Hepatocyte (in vitro differentiated cells): Measurements from ENCODE around the gene MX2. TPM values are rescaled to one million over a fixed set of nuclear protein-coding genes. Genes with fewer than 3 reads are reported as not detected.
A peak's percentile ranks its signal among the peaks of the same experiment; 100 is the strongest.

Source experiments
- DNase-seq: peaks from one replicate; pipeline ENCODE4 v3.0.0-alpha.2; 2016; ENCODE audit warnings: low spot score
- H2AFZ ChIP-seq: fragments of 200-600 bp; sonication (generic); 2 replicates; pipeline ENCODE4 v1.6.0; 2016; ENCODE audit warnings: antibody characterized with exemption, mild to moderate bottlenecking
- H3K27ac ChIP-seq: fragments of 200-600 bp; sonication (generic); 2 replicates; pipeline ENCODE4 v1.5.1; 2016; ENCODE audit warnings: mild to moderate bottlenecking
- H3K27me3 ChIP-seq: fragments of 200-600 bp; sonication (generic); 2 replicates; pipeline ENCODE4 v1.6.1; 2016
- H3K36me3 ChIP-seq: fragments of 200-600 bp; sonication (generic); replicated peaks from 2 replicates; pipeline ENCODE4 v1.5.1; 2016; ENCODE audit warnings: low read depth; ENCODE audit not compliant: insufficient read depth
- H3K4me1 ChIP-seq: fragments of 200-600 bp; sonication (generic); 2 replicates; pipeline ENCODE4 v1.5.1; 2016; ENCODE audit warnings: mild to moderate bottlenecking, moderate library complexity; ENCODE audit not compliant: insufficient read depth
- H3K4me2 ChIP-seq: fragments of 200-600 bp; sonication (generic); 2 replicates; pipeline ENCODE4 v1.6.0; 2016
- H3K4me3 ChIP-seq: fragments of 200-600 bp; sonication (generic); 2 replicates; pipeline ENCODE4 v1.5.1; 2016; ENCODE audit warnings: mild to moderate bottlenecking
- H3K79me2 ChIP-seq: fragments of 200-600 bp; sonication (generic); 2 replicates; pipeline ENCODE4 v1.6.0; 2017; ENCODE audit warnings: mild to moderate bottlenecking
- H3K9me2 ChIP-seq: fragments of 200-600 bp; sonication (generic); replicated peaks from 2 replicates; pipeline ENCODE4 v1.6.0; 2017; ENCODE audit warnings: mild to moderate bottlenecking; ENCODE audit not compliant: insufficient read depth
- H3K9me3 ChIP-seq: fragments of 200-600 bp; sonication (generic); 2 replicates; pipeline ENCODE4 v1.5.1; 2016; ENCODE audit warnings: low read depth, mild to moderate bottlenecking
- H4K20me1 ChIP-seq: fragments of 200-600 bp; sonication (generic); 2 replicates; pipeline ENCODE4 v1.6.0; 2016; ENCODE audit warnings: mild to moderate bottlenecking; ENCODE audit not compliant: insufficient read depth, poor library complexity, severe bottlenecking
- EZH2 ChIP-seq: fragments of 200-600 bp; sonication (generic); IDR thresholded peaks from 2 replicates; pipeline ENCODE4 v1.6.1; 2016; ENCODE audit warnings: antibody characterized with exemption, mild to moderate bottlenecking, borderline replicate concordance
- EZH2phosphoT487 ChIP-seq: fragments of 200-600 bp; sonication (generic); IDR thresholded peaks from one replicate; pipeline ENCODE4 v1.6.1; 2018; ENCODE audit warnings: antibody characterized with exemption, mild to moderate bottlenecking, low read depth, moderate library complexity; ENCODE audit not compliant: unreplicated experiment, severe bottlenecking
- WGBS: methylation state at CpG from one replicate; pipeline ENCODE4 v1.1.6; 2016; ENCODE audit warnings: low lambda C conversion rate; ENCODE audit errors: missing lambda C conversion rate; 5-methylcytosine and 5-hydroxymethylcytosine counted together
- polyA plus RNA-seq: library from polyadenylated mRNA; unstranded; fragments of >200 nt; fragmentation: Nextera tagmentation; extraction: Ambion mirVana; gene quantifications from 2 replicates; pipeline ENCODE4 v1.2.1, GENCODE V29; 2016
- total RNA-seq: library from RNA; depleted of rRNA; stranded (reverse); fragments of >200 nt; gene quantifications from 2 replicates; pipeline ENCODE4 v1.2.3, GENCODE V29; 2014
- TF ChIP-seq, protein P1 (sequence below): fragments of 200-600 bp; sonication (generic); IDR thresholded peaks from 2 replicates; pipeline ENCODE4 v1.5.1; 2016; ENCODE audit warnings: antibody characterized with exemption, mild to moderate bottlenecking; ENCODE audit not compliant: poor library complexity

Gene MX2
- total and polyA plus RNA-seq, 2 experiments from 2014 or later, result 1.1 to 2.6 TPM

DNA sequence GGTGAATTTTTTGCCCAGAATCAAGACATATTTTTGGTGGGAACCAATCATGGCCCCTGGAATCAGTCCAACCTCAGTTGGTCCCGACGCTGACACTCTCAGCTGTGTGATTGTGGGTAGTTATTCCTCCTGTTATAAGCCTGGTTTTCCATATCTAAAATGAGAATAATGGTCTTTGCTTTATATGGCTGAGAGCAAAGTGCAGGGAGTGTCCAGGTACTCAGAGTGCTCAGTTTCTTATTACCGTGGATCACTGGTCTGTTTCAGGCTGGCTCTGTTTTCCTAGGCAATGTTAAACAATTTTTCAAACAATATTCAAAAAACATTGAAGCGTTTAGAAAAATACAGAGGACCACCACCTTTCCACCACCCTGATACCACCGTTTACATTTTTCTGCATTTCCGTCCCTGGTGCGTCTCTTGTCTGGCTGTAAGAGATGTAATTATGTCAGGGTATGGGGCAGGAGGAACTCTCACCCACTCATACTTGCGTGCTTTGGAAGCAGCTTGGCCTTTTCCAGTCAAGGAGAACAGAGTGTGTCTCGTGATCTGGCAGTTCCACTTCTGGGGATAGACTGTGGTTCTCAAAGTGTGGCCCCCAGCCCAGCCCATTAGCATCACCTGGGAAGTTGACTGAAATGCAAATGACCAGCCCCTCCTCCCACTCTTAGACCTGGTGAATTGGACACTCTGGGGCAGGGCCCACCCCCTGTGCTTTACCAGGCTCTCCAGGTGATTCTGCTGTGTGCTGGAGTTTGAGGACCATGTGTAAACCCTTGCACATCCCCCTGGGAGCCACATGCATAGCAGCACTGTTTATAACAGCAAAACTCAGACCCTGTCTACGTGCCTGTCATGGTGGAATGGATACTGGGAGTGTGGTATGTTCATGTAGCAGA, 71.0 kb downstream of the MX2 start:
- DNase-seq, result no peak
- Histone ChIP-seq H3K9me3 (peaks cover 8% of the 10 kb centered on the region), H4K20me1 (no peaks in the 10 kb centered on the region), H2AFZ (no peak overlapping the region), H3K9me2 (no peaks in the 10 kb centered on the region), H3K4me2 (peak overlapping the region; percentile 27), H3K4me1 (no peaks in the 10 kb centered on the region), H3K36me3 (no peaks in the 10 kb centered on the region), H3K27ac (peak overlapping the region; percentile 52), H3K4me3 (no peak overlapping the region), H3K27me3 (no peaks in the 10 kb centered on the region), H3K79me2 (no peaks in the 10 kb centered on the region)
- WGBS, result 67% methylated on average over 10 of the region's 10 CpGs
- TF ChIP-seq EZH2 (no peak), EZH2phosphoT487 (no peak)
- TF ChIP-seq, protein P1, sequence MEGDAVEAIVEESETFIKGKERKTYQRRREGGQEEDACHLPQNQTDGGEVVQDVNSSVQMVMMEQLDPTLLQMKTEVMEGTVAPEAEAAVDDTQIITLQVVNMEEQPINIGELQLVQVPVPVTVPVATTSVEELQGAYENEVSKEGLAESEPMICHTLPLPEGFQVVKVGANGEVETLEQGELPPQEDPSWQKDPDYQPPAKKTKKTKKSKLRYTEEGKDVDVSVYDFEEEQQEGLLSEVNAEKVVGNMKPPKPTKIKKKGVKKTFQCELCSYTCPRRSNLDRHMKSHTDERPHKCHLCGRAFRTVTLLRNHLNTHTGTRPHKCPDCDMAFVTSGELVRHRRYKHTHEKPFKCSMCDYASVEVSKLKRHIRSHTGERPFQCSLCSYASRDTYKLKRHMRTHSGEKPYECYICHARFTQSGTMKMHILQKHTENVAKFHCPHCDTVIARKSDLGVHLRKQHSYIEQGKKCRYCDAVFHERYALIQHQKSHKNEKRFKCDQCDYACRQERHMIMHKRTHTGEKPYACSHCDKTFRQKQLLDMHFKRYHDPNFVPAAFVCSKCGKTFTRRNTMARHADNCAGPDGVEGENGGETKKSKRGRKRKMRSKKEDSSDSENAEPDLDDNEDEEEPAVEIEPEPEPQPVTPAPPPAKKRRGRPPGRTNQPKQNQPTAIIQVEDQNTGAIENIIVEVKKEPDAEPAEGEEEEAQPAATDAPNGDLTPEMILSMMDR, result no peak

DNA sequence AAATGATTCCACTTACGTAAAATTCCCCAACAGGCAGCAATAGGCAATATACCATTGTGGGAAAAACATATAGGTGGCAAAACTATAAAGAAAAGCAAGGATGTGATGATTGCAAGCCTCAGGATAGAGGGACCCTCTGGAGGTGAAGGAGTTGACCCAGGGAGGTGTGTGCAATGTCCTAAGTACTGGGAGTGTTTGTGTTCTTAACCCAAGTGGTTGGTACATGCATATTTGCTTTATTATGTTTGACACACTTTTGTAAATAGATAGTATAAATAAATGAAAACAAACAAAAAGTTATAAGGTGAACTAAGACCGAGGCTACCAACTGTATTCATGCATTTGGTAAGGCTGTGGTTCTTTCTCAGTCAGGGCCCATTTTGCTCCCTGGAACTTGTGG, 71.7 kb downstream of the MX2 start:
- H3K9me2 ChIP-seq, result no peaks in the 10 kb centered on the region
- H3K36me3 ChIP-seq, result no peaks in the 10 kb centered on the region
- no peak for DNase-seq
- H3K27ac ChIP-seq, result no peak overlapping the region
- H3K4me1 ChIP-seq, result no peaks in the 10 kb centered on the region
- H3K4me2 ChIP-seq, result no peak overlapping the region
- peaks cover 8% of the 10 kb centered on the region for H3K9me3 ChIP-seq
- no peaks in the 10 kb centered on the region for H3K79me2 ChIP-seq
- TF ChIP-seq EZH2phosphoT487 (no peak), EZH2 (no peak)
- TF ChIP-seq, protein P1, result no peak
- no peaks in the 10 kb centered on the region for H3K27me3 ChIP-seq
- no peak overlapping the region for H3K4me3 ChIP-seq
- H2AFZ ChIP-seq, result no peak overlapping the region
- WGBS, result 83% methylated on average over 2 of the region's 2 CpGs
- no peaks in the 10 kb centered on the region for H4K20me1 ChIP-seq

DNA sequence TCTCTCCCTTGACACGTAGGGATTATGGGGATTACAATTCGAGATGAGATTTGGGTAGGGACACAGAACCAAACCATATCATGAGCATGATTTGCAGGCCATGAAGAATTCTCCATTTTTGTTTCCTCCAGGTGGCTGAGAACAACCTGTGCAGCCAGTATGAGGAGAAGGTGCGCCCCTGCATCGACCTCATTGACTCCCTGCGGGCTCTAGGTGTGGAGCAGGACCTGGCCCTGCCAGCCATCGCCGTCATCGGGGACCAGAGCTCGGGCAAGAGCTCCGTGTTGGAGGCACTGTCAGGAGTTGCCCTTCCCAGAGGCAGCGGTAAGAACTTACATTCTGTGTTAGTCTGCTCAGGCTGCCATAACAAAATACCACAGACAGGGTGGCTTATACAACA, 73.9 kb downstream of the MX2 start:
- Histone ChIP-seq H3K27me3 (no peaks in the 10 kb centered on the region), H4K20me1 (no peaks in the 10 kb centered on the region), H3K9me2 (no peaks in the 10 kb centered on the region), H3K79me2 (no peaks in the 10 kb centered on the region), H2AFZ (no peak overlapping the region), H3K9me3 (peaks cover 8% of the 10 kb centered on the region), H3K4me1 (no peaks in the 10 kb centered on the region), H3K27ac (no peak overlapping the region), H3K4me3 (no peak overlapping the region), H3K36me3 (no peaks in the 10 kb centered on the region), H3K4me2 (no peak overlapping the region)
- 93% methylated on average over 11 of the region's 11 CpGs for WGBS
- TF ChIP-seq, protein P1, result no peak
- TF ChIP-seq EZH2 (no peak), EZH2phosphoT487 (no peak)
- no peak for DNase-seq
